ENCODE data around the gene MCF2L2.
"Not testable (repeated sequence)": the region's sequence is repeated elsewhere in the genome, so short reads cannot be mapped to it uniquely, and the experiment has no call there.

Gene MCF2L2

GRCh38 chr3:183261151-183261724 lies 167.2 kb downstream of the MCF2L2 start:
- no peak for DNase-seq

- no peak for DNase-seq
Measured at GRCh38 chr3:183260167-183260904, 168.1 kb downstream of the MCF2L2 start.

- DNase-seq = no peak
Measured at GRCh38 chr3:183259621-183260020, 168.8 kb downstream of the MCF2L2 start.

- no peak for DNase-seq
Measured at GRCh38 chr3:183259087-183259486, 169.3 kb downstream of the MCF2L2 start.

GRCh38 chr3:183255348-183255730 lies 173.1 kb downstream of the MCF2L2 start:
- peak; percentile 66 for DNase-seq

- DNase-seq = peak; percentile 48
Measured at GRCh38 chr3:183254487-183255347, 173.7 kb downstream of the MCF2L2 start.

GRCh38 chr3:183253528-183254486 lies 174.6 kb downstream of the MCF2L2 start:
- DNase-seq = peak; percentile 44

- DNase-seq = peak; percentile 40
Measured at GRCh38 chr3:183252973-183253527, 175.4 kb downstream of the MCF2L2 start, which contains the start of gene B3GNT5. B3GNT5 (plus strand) TSS chr3:183253253; CDS start chr3:183269799, 16,546 bp downstream.

- DNase-seq = no peak
Measured at GRCh38 chr3:183252118-183252782, 176.2 kb downstream of the MCF2L2 start.

- no peak for DNase-seq
Measured at GRCh38 chr3:183249006-183249718, 179.3 kb downstream of the MCF2L2 start.

GRCh38 chr3:183247011-183247589 lies 181.3 kb downstream of the MCF2L2 start:
- peak; percentile 85 for DNase-seq

GRCh38 chr3:183244981-183245476 lies 183.4 kb downstream of the MCF2L2 start:
- DNase-seq = no peak

GRCh38 chr3:183244219-183244618 lies 184.2 kb downstream of the MCF2L2 start:
- no peak for DNase-seq

GRCh38 chr3:183242431-183242830 lies 186.0 kb downstream of the MCF2L2 start:
- no peak for DNase-seq

GRCh38 chr3:183239046-183239445 lies 189.4 kb downstream of the MCF2L2 start:
- DNase-seq = no peak

GRCh38 chr3:183233966-183234365 lies 194.5 kb downstream of the MCF2L2 start:
- DNase-seq = no peak

- no peak for DNase-seq
Measured at GRCh38 chr3:183230826-183231225, 197.6 kb downstream of the MCF2L2 start.

- not testable (repeated sequence) for DNase-seq
Measured at GRCh38 chr3:183230251-183230650, 198.2 kb downstream of the MCF2L2 start.

- no peak for DNase-seq
Measured at GRCh38 chr3:183229178-183229577, 199.2 kb downstream of the MCF2L2 start.

- DNase-seq = no peak
Measured at GRCh38 chr3:183227586-183227985, 200.8 kb downstream of the MCF2L2 start.

Measured in kidney glomerular epithelial cell (primary cell).